Skeletal muscle satellite cell (primary cell): Measurements from ENCODE around the gene CSTPP1.

Experiments
- H3K27me3 ChIP-seq: 2 replicates; pipeline ENCODE4 v1.7.0; 2013; ENCODE audit warnings: low read length; ENCODE audit not compliant: control insufficient read depth, insufficient read depth
- H3K36me3 ChIP-seq: 2 replicates; pipeline ENCODE4 v1.7.0; 2013; ENCODE audit warnings: mild to moderate bottlenecking, control low read depth, low read length; ENCODE audit not compliant: insufficient read depth
- H3K4me1 ChIP-seq: 2 replicates; pipeline ENCODE4 v1.7.0; 2013; ENCODE audit warnings: low read length; ENCODE audit not compliant: control insufficient read depth, insufficient read depth
- H3K4me2 ChIP-seq: 2 replicates; pipeline ENCODE4 v1.7.0; 2013; ENCODE audit warnings: mild to moderate bottlenecking, low read length
- H3K4me3 ChIP-seq: 2 replicates; pipeline ENCODE4 v1.7.0; 2013; ENCODE audit warnings: low read length
- H3K9ac ChIP-seq: 2 replicates; pipeline ENCODE4 v1.7.0; 2013; ENCODE audit warnings: mild to moderate bottlenecking, low read depth, low read length, moderate library complexity
- H3K9me3 ChIP-seq: replicated peaks from 2 replicates; pipeline ENCODE4 v1.7.0; 2013; ENCODE audit warnings: mild to moderate bottlenecking, control low read depth, low read length

Gene CSTPP1

GRCh38 chr11:47157805-47158204 lies 221.2 kb downstream of the CSTPP1 start:
- Histone ChIP-seq H3K4me1 (peaks cover 14% of the 10 kb centered on the region), H3K9me3 (no peaks in the 10 kb centered on the region), H3K4me3 (no peak overlapping the region), H3K9ac (no peak overlapping the region), H3K36me3 (peaks cover 11% of the 10 kb centered on the region), H3K27me3 (no peaks in the 10 kb centered on the region), H3K4me2 (no peak overlapping the region)

- H3K9me3 ChIP-seq, result no peaks in the 10 kb centered on the region
- H3K4me2 ChIP-seq, result no peak overlapping the region
- H3K4me1 ChIP-seq, result peaks cover 13% of the 10 kb centered on the region
- H3K27me3 ChIP-seq, result no peaks in the 10 kb centered on the region
- no peak overlapping the region for H3K4me3 ChIP-seq
- H3K36me3 ChIP-seq, result peaks cover 11% of the 10 kb centered on the region
- no peak overlapping the region for H3K9ac ChIP-seq
Observed at GRCh38 chr11:47158242-47158641, 221.7 kb downstream of the CSTPP1 start.

- Histone ChIP-seq H3K4me2 (no peak overlapping the region), H3K36me3 (peaks cover 30% of the 10 kb centered on the region), H3K27me3 (no peaks in the 10 kb centered on the region), H3K9me3 (no peaks in the 10 kb centered on the region), H3K4me3 (no peak overlapping the region), H3K4me1 (peaks cover 7% of the 10 kb centered on the region), H3K9ac (no peak overlapping the region)
Observed at GRCh38 chr11:47160753-47161133, 224.2 kb downstream of the CSTPP1 start.

- Histone ChIP-seq H3K4me2 (no peak overlapping the region), H3K9me3 (no peaks in the 10 kb centered on the region), H3K36me3 (peaks cover 33% of the 10 kb centered on the region)
Observed at GRCh38 chr11:47161134-47161854, 224.7 kb downstream of the CSTPP1 start.

GRCh38 chr11:47161890-47162289 lies 225.3 kb downstream of the CSTPP1 start:
- no peaks in the 10 kb centered on the region for H3K9me3 ChIP-seq
- H3K27me3 ChIP-seq, result no peaks in the 10 kb centered on the region
- H3K4me2 ChIP-seq, result no peak overlapping the region
- peaks cover 7% of the 10 kb centered on the region for H3K4me1 ChIP-seq
- H3K9ac ChIP-seq, result no peak overlapping the region
- no peak overlapping the region for H3K4me3 ChIP-seq
- peaks cover 39% of the 10 kb centered on the region for H3K36me3 ChIP-seq

More at GRCh38 chr11:47161134-47161854, 224.7 kb downstream of the CSTPP1 start:
- no peak overlapping the region for H3K9ac ChIP-seq
- H3K4me3 ChIP-seq, result no peak overlapping the region
- peaks cover 7% of the 10 kb centered on the region for H3K4me1 ChIP-seq
- no peaks in the 10 kb centered on the region for H3K27me3 ChIP-seq

GRCh38 chr11:47162426-47162825 lies 225.9 kb downstream of the CSTPP1 start:
- Histone ChIP-seq H3K9ac (no peak overlapping the region), H3K27me3 (no peaks in the 10 kb centered on the region), H3K9me3 (no peaks in the 10 kb centered on the region), H3K4me3 (no peak overlapping the region), H3K4me2 (no peak overlapping the region), H3K36me3 (peaks cover 44% of the 10 kb centered on the region), H3K4me1 (peaks cover 7% of the 10 kb centered on the region)

GRCh38 chr11:47163193-47163592 lies 226.6 kb downstream of the CSTPP1 start:
- Histone ChIP-seq H3K27me3 (no peaks in the 10 kb centered on the region), H3K36me3 (peaks cover 52% of the 10 kb centered on the region)

GRCh38 chr11:47163898-47164297 lies 227.3 kb downstream of the CSTPP1 start:
- Histone ChIP-seq H3K9ac (no peak overlapping the region), H3K36me3 (peaks cover 55% of the 10 kb centered on the region), H3K4me2 (no peak overlapping the region), H3K4me3 (no peak overlapping the region), H3K9me3 (no peaks in the 10 kb centered on the region), H3K4me1 (peaks cover 7% of the 10 kb centered on the region), H3K27me3 (no peaks in the 10 kb centered on the region)

More at GRCh38 chr11:47163193-47163592, 226.6 kb downstream of the CSTPP1 start:
- Histone ChIP-seq H3K9ac (no peak overlapping the region), H3K4me3 (no peak overlapping the region), H3K4me2 (no peak overlapping the region), H3K9me3 (no peaks in the 10 kb centered on the region), H3K4me1 (peaks cover 7% of the 10 kb centered on the region)

GRCh38 chr11:47164321-47164720 lies 227.8 kb downstream of the CSTPP1 start:
- H3K4me2 ChIP-seq, result no peak overlapping the region
- H3K36me3 ChIP-seq, result peaks cover 57% of the 10 kb centered on the region
- no peak overlapping the region for H3K4me3 ChIP-seq
- H3K9ac ChIP-seq, result no peak overlapping the region
- H3K4me1 ChIP-seq, result peaks cover 7% of the 10 kb centered on the region
- no peaks in the 10 kb centered on the region for H3K27me3 ChIP-seq
- no peaks in the 10 kb centered on the region for H3K9me3 ChIP-seq

GRCh38 chr11:47165253-47165840 lies 228.8 kb downstream of the CSTPP1 start:
- peaks cover 7% of the 10 kb centered on the region for H3K4me1 ChIP-seq
- no peak overlapping the region for H3K4me3 ChIP-seq
- H3K9ac ChIP-seq, result no peak overlapping the region
- H3K36me3 ChIP-seq, result peaks cover 65% of the 10 kb centered on the region
- no peaks in the 10 kb centered on the region for H3K9me3 ChIP-seq
- H3K4me2 ChIP-seq, result no peak overlapping the region
- H3K27me3 ChIP-seq, result no peaks in the 10 kb centered on the region

- H3K9ac ChIP-seq, result no peak overlapping the region
- peaks cover 75% of the 10 kb centered on the region for H3K36me3 ChIP-seq
- no peak overlapping the region for H3K4me2 ChIP-seq
- H3K4me1 ChIP-seq, result peaks cover 7% of the 10 kb centered on the region
- H3K4me3 ChIP-seq, result no peak overlapping the region
- no peaks in the 10 kb centered on the region for H3K27me3 ChIP-seq
- H3K9me3 ChIP-seq, result no peaks in the 10 kb centered on the region
Observed at GRCh38 chr11:47166368-47166767, 229.8 kb downstream of the CSTPP1 start.
